HG02610 (cell line): ENCODE measurements around the gene POP4.

Experiments
- ATAC-seq: cut with Tn5 transposase; IDR thresholded peaks from one replicate; pipeline ENCODE4 v1.9.1; 2021; ENCODE audit warnings: mild to moderate bottlenecking, moderate library complexity; ENCODE audit not compliant: unreplicated experiment

The POP4 gene

GRCh38 chr19:29660835-29661234, 54.8 kb downstream of the POP4 start:
- ATAC-seq, result no peak

GRCh38 chr19:29662278-29662603, 56.2 kb downstream of the POP4 start:
- ATAC-seq, result no peak

GRCh38 chr19:29662604-29663404, 56.7 kb downstream of the POP4 start:
- ATAC-seq, result no peak

- no peak for ATAC-seq
These were observed 58.0 kb downstream of the POP4 start for GRCh38 chr19:29663861-29664752.

- ATAC-seq, result no peak
These were observed 58.7 kb downstream of the POP4 start for GRCh38 chr19:29664753-29665214.

- ATAC-seq, result peak; percentile 91
These were observed 59.2 kb downstream of the POP4 start, which contains the start of gene PLEKHF1 for GRCh38 chr19:29665215-29665825. Gene PLEKHF1, plus strand, starts transcription at chr19:29665461. Its CDS starts 8,379 bp downstream, at chr19:29673840.

- ATAC-seq, result no peak
These were observed 59.9 kb downstream of the POP4 start for GRCh38 chr19:29665826-29666577.
